ENCODE data around the gene TEK.
A peak's percentile ranks its signal among the peaks of the same experiment; 100 is the strongest.
"Not testable (repeated sequence)": the region's sequence is repeated elsewhere in the genome, so short reads cannot be mapped to it uniquely, and the experiment has no call there.

The TEK gene

GRCh38 chr9:27182421-27182820, 73.4 kb downstream of the TEK start:
- no peak for DNase-seq

DNA sequence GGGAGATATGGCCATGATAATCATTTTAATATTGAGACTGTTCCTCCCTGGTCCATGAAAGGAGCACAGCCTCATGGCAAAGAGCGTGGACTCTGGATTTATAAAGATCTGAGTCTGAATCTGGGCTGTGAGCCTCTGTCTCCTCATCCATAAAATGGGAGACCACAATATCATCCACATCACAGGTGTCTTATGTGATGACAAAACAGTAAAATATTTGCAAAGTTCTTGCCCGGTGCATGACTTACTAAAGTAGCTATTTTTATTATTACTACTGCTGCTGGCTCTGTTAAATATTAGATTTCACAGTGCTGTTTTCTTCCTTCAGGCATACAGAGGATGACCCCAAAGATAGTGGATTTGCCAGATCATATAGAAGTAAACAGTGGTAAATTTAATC, 74.1 kb downstream of the TEK start:
- no peak for DNase-seq

- no peak for DNase-seq
Measured at GRCh38 chr9:27183701-27184100, 74.7 kb downstream of the TEK start.

- DNase-seq = no peak
Measured at GRCh38 chr9:27184556-27185351, 75.7 kb downstream of the TEK start.

- no peak for DNase-seq
Measured at GRCh38 chr9:27188426-27188825, 79.4 kb downstream of the TEK start.

DNA sequence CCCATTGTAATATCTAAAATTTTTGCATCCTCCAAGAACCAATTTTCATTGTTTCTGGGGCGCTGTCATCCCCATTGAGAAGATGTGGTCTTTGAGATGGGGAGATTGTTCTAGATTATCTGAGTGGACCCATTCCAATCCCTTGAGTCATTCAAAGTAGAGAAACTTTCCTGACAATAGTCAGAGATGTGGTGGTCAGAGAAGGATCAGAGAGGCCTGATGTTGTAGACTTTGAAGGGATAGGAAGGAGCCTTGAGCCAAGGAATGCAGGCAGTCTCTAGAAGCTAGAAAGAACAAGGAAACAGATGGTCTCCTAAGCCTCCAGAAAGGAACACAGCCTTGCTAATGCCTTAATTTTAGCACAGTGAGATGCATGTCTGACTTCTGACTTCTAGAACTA, 80.4 kb downstream of the TEK start:
- DNase-seq = no peak

DNA sequence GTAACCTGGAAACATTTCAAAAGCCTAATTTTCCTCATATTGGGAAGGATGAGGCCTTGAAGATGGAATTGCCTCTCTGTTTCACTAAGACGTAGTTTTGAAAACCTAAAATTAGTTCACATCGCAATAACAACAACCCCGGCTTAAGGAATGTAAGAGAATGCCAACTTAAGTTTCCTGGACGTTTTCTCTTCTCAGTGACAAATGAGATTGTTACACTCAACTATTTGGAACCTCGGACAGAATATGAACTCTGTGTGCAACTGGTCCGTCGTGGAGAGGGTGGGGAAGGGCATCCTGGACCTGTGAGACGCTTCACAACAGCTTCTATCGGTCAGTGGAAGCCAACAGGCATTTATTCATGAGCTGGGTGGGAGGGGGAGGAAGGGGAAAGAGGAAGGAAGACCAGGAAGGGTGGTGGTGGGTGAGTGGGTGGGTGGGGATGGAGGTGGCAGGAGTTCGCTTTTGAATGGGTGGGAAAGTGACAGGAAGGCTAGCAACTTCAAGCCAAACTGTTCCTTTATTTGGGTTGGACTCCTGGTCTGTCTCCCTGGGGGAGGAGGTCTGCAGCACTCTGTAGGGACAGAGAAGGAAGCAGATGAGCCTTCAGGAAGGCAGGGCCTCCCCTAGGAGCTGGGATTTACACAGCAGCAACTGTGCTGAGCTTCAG, 83.4 kb downstream of the TEK start:
- no peak for DNase-seq

DNA sequence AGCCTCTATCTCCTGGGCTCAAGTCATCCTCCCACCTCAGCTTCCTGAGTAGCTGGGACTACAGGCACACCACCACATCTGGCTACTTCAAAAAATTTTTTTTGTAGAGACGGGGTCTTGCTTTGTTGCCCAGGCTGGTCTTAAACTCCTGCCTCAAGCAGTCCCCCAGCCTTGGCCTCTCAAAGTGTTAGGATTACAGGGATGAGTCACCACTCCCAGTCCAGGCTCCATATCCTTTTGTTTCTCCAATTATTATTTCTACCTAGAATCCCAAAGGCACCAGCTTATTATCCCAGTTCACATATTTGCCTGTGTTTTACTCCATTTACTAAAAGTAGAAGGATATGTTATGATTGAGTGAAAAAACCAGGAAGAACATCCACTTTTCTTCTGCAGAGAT, 84.9 kb downstream of the TEK start:
- no peak for DNase-seq

DNA sequence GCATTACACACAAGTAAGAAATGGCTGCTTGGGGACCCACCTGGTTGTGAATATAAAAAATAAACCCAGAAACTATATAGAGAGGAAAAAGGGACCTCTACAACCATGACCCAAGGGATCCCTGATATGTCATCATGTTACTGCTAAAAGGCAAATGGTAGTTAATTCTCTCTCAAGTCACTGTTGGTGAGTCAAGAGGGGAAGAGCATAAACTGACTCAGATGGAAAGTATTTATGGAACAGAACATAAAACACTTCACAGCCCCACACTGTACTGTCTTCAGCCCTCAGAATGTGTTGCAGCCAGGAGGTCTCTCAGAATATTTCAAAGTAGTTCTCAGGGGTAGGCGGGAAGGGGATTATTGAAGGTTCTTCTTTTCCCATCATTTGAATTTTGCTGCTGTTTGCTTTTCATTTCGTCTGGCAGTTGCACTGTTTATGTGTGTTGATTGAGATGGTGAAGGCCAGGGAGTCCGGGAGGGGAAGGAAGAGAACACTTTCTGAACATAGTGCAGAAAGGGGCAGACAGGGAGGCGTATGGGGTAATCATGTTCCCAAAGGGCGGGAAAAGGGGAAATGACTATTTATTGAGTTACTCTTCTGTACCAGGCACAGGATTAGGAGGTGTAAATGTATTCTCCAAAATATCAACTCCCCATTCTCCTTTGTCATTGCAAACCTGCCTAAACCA, 85.5 kb downstream of the TEK start:
- no peak for DNase-seq

DNA sequence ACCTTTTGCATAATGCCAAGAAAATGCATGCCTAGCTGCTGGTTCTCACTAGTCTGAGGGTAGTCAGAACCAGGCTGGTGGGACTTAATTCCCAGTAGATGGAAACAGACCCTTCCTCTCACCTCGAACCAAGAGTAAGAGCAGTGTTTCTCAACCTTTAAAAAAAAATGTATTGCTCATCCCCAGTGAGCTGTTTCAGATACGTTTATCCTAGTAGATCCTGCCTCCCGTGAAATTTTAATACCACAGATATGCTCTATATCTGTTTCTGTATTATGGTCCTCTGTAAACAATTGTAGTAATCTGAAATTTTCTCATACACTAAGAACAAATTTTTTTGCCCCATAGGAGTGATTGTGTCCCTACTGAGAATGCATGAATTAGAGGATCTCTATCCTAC, 86.2 kb downstream of the TEK start:
- DNase-seq = no peak

GRCh38 chr9:27196383-27196782, 87.4 kb downstream of the TEK start:
- no peak for DNase-seq

DNA sequence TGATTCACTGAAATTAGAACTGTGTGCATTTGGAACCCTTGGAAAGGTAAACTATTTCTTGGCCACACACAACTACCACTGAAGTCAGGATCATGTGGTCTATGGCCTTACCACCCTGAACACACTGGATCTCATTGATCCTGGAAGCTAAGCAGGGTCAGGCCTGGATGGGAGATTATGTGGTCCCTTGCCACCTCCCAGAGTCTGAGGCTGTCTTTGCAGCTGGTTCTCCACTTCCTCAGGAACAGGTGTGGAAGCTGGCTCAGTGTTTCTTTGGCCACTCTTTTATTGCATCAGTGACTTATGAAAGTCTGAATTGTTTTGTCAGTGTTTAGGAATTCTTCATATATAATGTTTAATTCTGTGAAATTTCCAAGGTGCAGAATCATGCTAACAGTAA, 89.2 kb downstream of the TEK start:
- DNase-seq = no peak

DNA sequence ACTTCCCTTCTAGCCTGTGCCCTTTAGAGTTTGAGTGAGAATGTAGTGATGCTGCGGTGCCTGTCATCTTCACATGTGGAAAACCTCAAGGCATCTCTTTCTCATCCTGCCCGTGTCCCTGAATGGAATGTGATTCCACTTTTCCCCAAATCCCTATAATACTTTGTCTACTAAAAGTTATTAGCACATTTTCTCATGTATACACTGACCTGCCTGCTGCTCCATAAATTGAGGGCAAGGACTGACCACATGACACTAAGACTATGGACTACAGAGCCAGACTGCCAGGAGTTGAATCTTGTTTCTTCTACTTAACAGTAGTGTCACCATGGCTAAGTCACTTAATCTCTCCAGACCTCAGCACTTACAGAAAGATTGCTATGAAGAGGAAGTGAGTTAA, 93.0 kb downstream of the TEK start:
- no peak for DNase-seq

- DNase-seq = no peak
Measured at GRCh38 chr9:27203783-27204182, 94.8 kb downstream of the TEK start.

DNA sequence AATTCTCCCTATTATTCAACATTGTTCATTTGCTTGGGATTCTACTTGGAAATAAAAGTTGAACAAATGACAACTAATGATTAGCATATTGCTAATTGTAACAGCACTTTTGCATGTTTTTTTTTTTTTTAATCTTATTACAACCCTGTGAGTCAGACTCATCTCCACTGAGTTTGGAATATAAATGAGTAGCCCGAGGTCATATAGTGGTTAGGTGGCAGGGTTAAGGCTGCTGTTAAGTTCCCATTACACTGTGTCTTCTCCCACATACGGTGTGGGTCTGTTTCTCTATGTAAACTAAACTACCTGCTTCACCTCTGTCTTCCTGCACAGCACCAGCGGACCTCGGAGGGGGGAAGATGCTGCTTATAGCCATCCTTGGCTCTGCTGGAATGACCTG, 95.6 kb downstream of the TEK start:
- no peak for DNase-seq

DNA sequence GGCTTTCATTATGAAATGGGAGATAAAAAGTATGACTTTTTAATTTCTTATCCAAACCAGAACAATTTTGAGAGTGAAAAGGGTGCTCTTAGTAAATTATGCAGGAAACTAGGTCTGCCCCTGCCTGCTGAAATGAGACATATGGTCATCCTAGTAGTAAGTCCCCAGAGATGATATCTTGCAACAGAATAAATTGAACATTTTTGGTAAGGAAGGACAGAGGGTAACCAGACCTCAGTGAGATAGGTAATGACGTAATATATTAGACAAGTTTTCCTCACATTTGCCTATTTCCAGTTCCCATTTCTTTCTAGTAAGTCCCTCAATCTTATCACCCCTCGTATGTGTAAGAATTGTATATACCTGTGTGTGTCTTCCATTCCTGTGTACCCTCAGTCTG, 96.2 kb downstream of the TEK start:
- DNase-seq = no peak

DNA sequence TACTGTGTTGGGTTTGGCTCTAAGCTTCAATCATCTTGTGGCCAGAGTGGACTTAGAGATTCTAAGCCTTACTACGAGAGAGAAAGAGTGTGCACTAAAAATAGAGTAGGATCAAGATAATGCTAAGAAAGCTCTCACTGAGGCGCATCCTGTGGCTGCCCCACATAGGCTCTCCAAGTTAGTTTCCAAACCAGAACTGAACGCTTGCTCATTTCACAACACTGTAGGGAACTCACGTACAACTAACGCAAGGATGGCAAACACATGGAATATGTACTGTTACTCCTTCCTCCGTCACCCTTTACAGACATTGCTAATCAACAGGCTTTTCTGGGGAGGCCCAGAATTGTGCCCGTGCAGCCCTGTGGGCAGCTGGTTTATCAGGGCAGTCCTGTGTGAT, 97.0 kb downstream of the TEK start:
- no peak for DNase-seq

DNA sequence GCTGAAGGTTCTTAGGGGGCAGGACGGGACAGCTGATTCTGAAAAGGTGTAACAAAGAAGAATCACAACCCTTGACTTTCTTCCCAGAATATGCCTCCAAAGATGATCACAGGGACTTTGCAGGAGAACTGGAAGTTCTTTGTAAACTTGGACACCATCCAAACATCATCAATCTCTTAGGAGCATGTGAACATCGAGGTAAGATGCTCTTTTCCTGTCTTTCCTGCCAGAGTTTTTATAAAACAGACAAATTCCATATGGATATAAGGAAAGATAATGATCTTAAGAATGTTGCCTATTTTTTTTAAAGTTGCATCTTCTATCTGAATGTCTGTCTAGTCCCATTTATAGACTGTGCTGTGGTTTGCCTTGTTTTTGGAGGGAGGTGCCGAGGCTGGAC, 100.0 kb downstream of the TEK start:
- no peak for DNase-seq

GRCh38 chr9:27210588-27210987, 101.6 kb downstream of the TEK start:
- DNase-seq = no peak

- DNase-seq = no peak
Measured at GRCh38 chr9:27212191-27212590, 103.2 kb downstream of the TEK start.

DNA sequence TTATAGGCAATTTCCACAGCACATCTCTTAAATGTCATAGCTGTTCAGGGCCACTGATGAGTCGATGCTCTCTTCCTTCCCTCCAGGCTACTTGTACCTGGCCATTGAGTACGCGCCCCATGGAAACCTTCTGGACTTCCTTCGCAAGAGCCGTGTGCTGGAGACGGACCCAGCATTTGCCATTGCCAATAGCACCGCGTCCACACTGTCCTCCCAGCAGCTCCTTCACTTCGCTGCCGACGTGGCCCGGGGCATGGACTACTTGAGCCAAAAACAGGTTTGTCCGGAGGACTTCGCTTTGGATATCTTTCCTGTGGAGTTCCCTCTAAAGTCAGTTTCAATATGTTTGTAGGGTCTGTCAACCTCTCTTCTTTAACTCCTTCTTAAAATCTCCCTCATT, 103.6 kb downstream of the TEK start:
- no peak for DNase-seq

DNA sequence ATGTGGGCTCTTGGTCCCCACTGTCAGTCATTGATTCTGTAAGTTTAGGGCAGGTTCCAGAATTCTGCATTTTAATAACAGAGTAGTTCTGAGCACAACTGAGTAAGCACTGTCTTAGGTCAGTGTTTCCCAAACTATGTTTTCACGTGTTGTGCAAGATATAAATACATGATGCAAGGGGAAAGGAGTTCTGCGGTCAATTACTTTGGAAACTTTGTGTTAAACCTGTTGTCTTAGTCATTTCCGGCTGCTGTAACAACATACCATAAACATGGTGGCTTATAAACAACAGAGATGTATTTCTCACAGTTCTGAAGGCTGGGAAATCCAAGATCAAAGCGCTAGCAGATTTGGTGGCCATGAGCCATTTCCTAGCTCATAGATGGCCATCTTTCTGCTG, 118.2 kb downstream of the TEK start:
- no peak for DNase-seq

DNA sequence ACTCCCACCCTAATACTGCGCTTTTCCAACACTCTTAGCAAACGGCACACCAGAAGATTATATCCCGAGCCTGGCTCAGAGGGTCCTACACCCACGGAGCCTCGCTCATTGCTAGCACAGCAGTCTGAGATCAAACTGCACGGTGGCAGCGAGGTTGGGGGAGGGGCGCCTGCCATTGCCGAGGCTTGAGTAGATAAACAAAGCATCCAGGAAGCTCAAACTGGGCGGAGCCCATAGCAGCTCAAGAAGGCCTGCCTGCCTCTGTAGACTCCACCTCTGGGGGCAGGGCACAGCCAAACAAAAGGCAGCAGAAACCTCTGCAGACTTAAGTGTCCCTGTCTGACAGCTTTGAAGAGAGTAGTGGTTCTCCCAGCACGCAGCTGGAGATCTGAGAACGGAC, 130.6 kb downstream of the TEK start:
- not testable (repeated sequence) for DNase-seq

- peak; percentile 32 for DNase-seq
Measured at GRCh38 chr9:27247756-27248155, 138.7 kb downstream of the TEK start.

Measured in NCI-H1436 treated with DMSO at 0.1 percent for 48 hours (cell line).